IMR-90 (cell line): ENCODE results near the gene ZNF618. TPM values are rescaled to one million over a fixed set of nuclear protein-coding genes. Genes with fewer than 3 reads are reported as not detected.

Experiments
- ATAC-seq: fragments of 200-7000 bp; cut with Tn5 transposase; 2 replicates; pipeline ENCODE4 v1.9.1; 2020; ENCODE audit warnings: low read depth, mild to moderate bottlenecking, moderate library complexity
- BruUV-seq: library from RNA; stranded (reverse); fragments of 400-500 nt; replicated peaks from 2 replicates; lab custom pipeline; 2021; lab: Mats Ljungman, UMichigan
- CTCF ChIA-PET: fragments of 300-600 bp; formaldehyde crosslinking; extraction: SDS; loops from one replicate; lab custom pipeline; 2021; ENCODE audit warnings: antibody characterized with exemption; lab: Yijun Ruan, JAX
- POLR2A ChIA-PET: fragments of 300-600 bp; sonication (Branson Sonifier 250); formaldehyde crosslinking; loops from one replicate; lab custom pipeline; 2022; ENCODE audit warnings: antibody characterized with exemption; ENCODE audit not compliant: unreplicated experiment; lab: Charles Lee
- DNase-seq: peaks from one replicate; pipeline ENCODE4 v3.0.0; 2013
- H2AFZ ChIP-seq: replicated peaks from 2 replicates; pipeline ENCODE3; 2013; ENCODE audit warnings: low read length, mild to moderate bottlenecking; ENCODE audit not compliant: poor library complexity
- H2AK5ac ChIP-seq: 2 replicates; pipeline ENCODE4 v1.6.1; 2013; ENCODE audit warnings: low read depth, low read length, inconsistent platforms
- H2AK9ac ChIP-seq: replicated peaks from 2 replicates; pipeline ENCODE3; 2013; ENCODE audit warnings: mild to moderate bottlenecking, low read depth, low read length, moderate library complexity; ENCODE audit not compliant: poor library complexity
- H2BK120ac ChIP-seq: 2 replicates; pipeline ENCODE4 v1.6.1; 2013; ENCODE audit warnings: low read depth, low read length, inconsistent platforms
- H2BK15ac ChIP-seq: 3 replicates; pipeline ENCODE4 v1.6.1; 2013; ENCODE audit warnings: low read depth, low read length, inconsistent platforms
- H2BK20ac ChIP-seq: 2 replicates; pipeline ENCODE4 v1.6.1; 2013; ENCODE audit warnings: low read depth, mild to moderate bottlenecking, inconsistent platforms, low read length, moderate library complexity
- H2BK5ac ChIP-seq: 2 replicates; pipeline ENCODE4 v1.6.1; 2013; ENCODE audit warnings: mild to moderate bottlenecking, low read depth, low read length, inconsistent platforms; ENCODE audit not compliant: poor library complexity, severe bottlenecking
- H3K14ac ChIP-seq: replicated peaks from 2 replicates; pipeline ENCODE4 v1.6.1; 2013; ENCODE audit warnings: low read depth, low read length, inconsistent platforms
- H3K18ac ChIP-seq: 2 replicates; pipeline ENCODE4 v1.6.1; 2013; ENCODE audit warnings: low read depth, low read length, control low read depth
- H3K23ac ChIP-seq: 2 replicates; pipeline ENCODE4 v1.6.1; 2013; ENCODE audit warnings: low read depth, low read length, inconsistent platforms
- H3K27ac ChIP-seq: 2 replicates; pipeline ENCODE4 v1.5.1; 2013; ENCODE audit warnings: mild to moderate bottlenecking, control low read depth, low read length; ENCODE audit not compliant: insufficient read depth
- H3K27me3 ChIP-seq: 2 replicates; pipeline ENCODE4 v1.6.1; 2013; ENCODE audit warnings: low read length; ENCODE audit not compliant: control insufficient read depth, insufficient read depth
- H3K36me3 ChIP-seq: 2 replicates; pipeline ENCODE4 v1.6.1; 2013; ENCODE audit warnings: low read length, mixed read lengths; ENCODE audit not compliant: control insufficient read depth, insufficient read depth
- H3K4ac ChIP-seq: 2 replicates; pipeline ENCODE4 v1.6.1; 2013; ENCODE audit warnings: low read depth, low read length, inconsistent platforms
- H3K4me1 ChIP-seq: 2 replicates; pipeline ENCODE4 v1.6.1; 2013; ENCODE audit warnings: low read length, mixed read lengths; ENCODE audit not compliant: control insufficient read depth, insufficient read depth
- H3K4me2 ChIP-seq: 2 replicates; pipeline ENCODE4 v1.6.1; 2013; ENCODE audit warnings: low read depth, mild to moderate bottlenecking, control low read depth, low read length, moderate library complexity
- H3K4me3 ChIP-seq: 2 replicates; pipeline ENCODE4 v1.5.1; 2013; ENCODE audit warnings: low read depth, mild to moderate bottlenecking, control low read depth, low read length, moderate library complexity; ENCODE audit not compliant: insufficient read depth
- H3K56ac ChIP-seq: 2 replicates; pipeline ENCODE4 v1.6.1; 2013; ENCODE audit warnings: low read length, inconsistent platforms; ENCODE audit not compliant: insufficient read depth; ENCODE audit errors: extremely low read depth
- H3K79me1 ChIP-seq, 2 experiments: 2 replicates each; pipeline ENCODE4 v1.6.1; 2013; ENCODE audit warnings: low read length in 2 of 2, inconsistent platforms in 1 of 2, low read depth in 1 of 2
- H3K9ac ChIP-seq: 2 replicates; pipeline ENCODE4 v1.6.1; 2013; ENCODE audit warnings: low read depth, low read length, control low read depth
- H3K9me1 ChIP-seq: 2 replicates; pipeline ENCODE4 v1.6.1; 2013; ENCODE audit warnings: low read length, inconsistent platforms; ENCODE audit not compliant: insufficient read depth
- H3K9me3 ChIP-seq: 2 replicates; pipeline ENCODE4 v1.6.1; 2013; ENCODE audit warnings: low read length; ENCODE audit not compliant: control insufficient read depth, insufficient read depth
- H4K20me1 ChIP-seq: 2 replicates; pipeline ENCODE4 v1.6.1; 2013; ENCODE audit warnings: low read length, inconsistent platforms; ENCODE audit not compliant: insufficient read depth
- H4K5ac ChIP-seq: 2 replicates; pipeline ENCODE4 v1.6.1; 2013; ENCODE audit warnings: mild to moderate bottlenecking, low read depth, low read length, control low read depth
- H4K8ac ChIP-seq, 2 experiments: 2 replicates each; pipeline ENCODE4 v1.6.1; 2013; ENCODE audit warnings: low read depth in 2 of 2, low read length in 2 of 2, control low read depth in 1 of 2, inconsistent platforms in 1 of 2
- H4K91ac ChIP-seq: 2 replicates; pipeline ENCODE4 v1.6.1; 2013; ENCODE audit warnings: low read depth, low read length, inconsistent platforms; ENCODE audit not compliant: insufficient read depth
- BHLHE40 ChIP-seq: fragments of 150-350 bp; IDR thresholded peaks from 2 replicates; pipeline ENCODE4 v1.6.1; 2016; ENCODE audit warnings: mild to moderate bottlenecking, low read depth, low read length
- CEBPB ChIP-seq: IDR thresholded peaks from 2 replicates; pipeline ENCODE4 v1.6.1; 2012; ENCODE audit warnings: low read depth, low read length, improper control_type of control experiment
- CHD1 ChIP-seq: IDR thresholded peaks from 2 replicates; pipeline ENCODE4 v1.6.1; 2012; ENCODE audit warnings: low read depth, low read length, improper control_type of control experiment
- MAFK ChIP-seq: IDR thresholded peaks from 2 replicates; pipeline ENCODE4 v1.6.1; 2012; ENCODE audit warnings: low read depth, low read length, improper control_type of control experiment
- MXI1 ChIP-seq: IDR thresholded peaks from 2 replicates; pipeline ENCODE4 v1.6.1; 2012; ENCODE audit warnings: low read depth, mild to moderate bottlenecking, low read length, moderate library complexity, borderline replicate concordance
- POLR2A ChIP-seq: IDR thresholded peaks from 2 replicates; pipeline ENCODE4 v1.6.1; 2012; ENCODE audit warnings: mild to moderate bottlenecking, low read depth, low read length
- RAD21 ChIP-seq: IDR thresholded peaks from 2 replicates; pipeline ENCODE4 v1.6.1; 2012; ENCODE audit warnings: low read length, improper control_type of control experiment
- RCOR1 ChIP-seq: IDR thresholded peaks from 2 replicates; pipeline ENCODE4 v1.6.1; 2012; ENCODE audit warnings: mild to moderate bottlenecking, low read length, improper control_type of control experiment; ENCODE audit not compliant: insufficient replicate concordance
- SMC3 ChIP-seq: fragments of 150-350 bp; IDR thresholded peaks from 2 replicates; pipeline ENCODE4 v1.6.1; 2016; ENCODE audit warnings: low read depth, mild to moderate bottlenecking, antibody characterized with exemption, low read length, moderate library complexity
- WGBS, 2 experiments: methylation state at CpG; one replicate each; pipeline versions ENCODE4 v1.1.5 to v1.1.7; 2013; ENCODE audit warnings: missing lambda C conversion rate in 2 of 2; ENCODE audit not compliant: insufficient read length in 1 of 2; ENCODE audit errors: extremely low coverage in 2 of 2; 5-methylcytosine and 5-hydroxymethylcytosine counted together
- dilution Hi-C: fragments of 300-500 bp; cut with HindIII; formaldehyde crosslinking; loops from one replicate; pipeline ENCODE4 v1.14.3; 2018; ENCODE audit warnings: low sequenced_read_pairs; ENCODE audit not compliant: unreplicated experiment
- in situ Hi-C: fragments of 300-500 bp; cut with MboI; formaldehyde crosslinking; loops from 3 replicates; pipeline ENCODE4 v1.14.3; 2019; ENCODE audit warnings: low sequenced_read_pairs, inconsistent platforms, mixed read lengths
- intact Hi-C: fragments of 100-400 bp; cut with micrococcal nuclease; formaldehyde crosslinking; loops from 2 replicates; pipeline ENCODE4 v1.10.0; 2022
- polyA plus RNA-seq, 3 experiments: library from polyadenylated mRNA; depleted of rRNA; stranded (reverse); fragments of >200 nt; gene quantifications; 2 replicates each; pipeline ENCODE4 v1.2.3, GENCODE V29; 2012; ENCODE audit warnings: low replicate concordance in 1 of 3
- total RNA-seq: library from RNA; depleted of rRNA; stranded (reverse); fragments of >200 nt; gene quantifications from 2 replicates; pipeline ENCODE4 v1.2.3, GENCODE V29; 2012
- TF ChIP-seq, protein P1 (sequence below): conservative IDR thresholded peaks from 2 replicates; pipeline ENCODE4 v1.5.1; 2012; ENCODE audit warnings: mild to moderate bottlenecking, low read depth, low read length, improper control_type of control experiment
- TF ChIP-seq, protein P2 (sequence below): fragments of 150-350 bp; IDR thresholded peaks from 2 replicates; pipeline ENCODE4 v1.6.1; 2016; ENCODE audit warnings: low read depth, mild to moderate bottlenecking, low read length, moderate library complexity, borderline replicate concordance
- TF ChIP-seq, protein P3 (sequence below): fragments of 150-350 bp; IDR thresholded peaks from 2 replicates; pipeline ENCODE4 v1.6.1; 2017; ENCODE audit warnings: mild to moderate bottlenecking, antibody characterized with exemption, low read length, low read depth

The ZNF618 gene
- total and polyA plus RNA-seq, 2 of the 4 experiments (the other 2 are of a cell fraction), result 8.2 to 9.4 TPM

DNA sequence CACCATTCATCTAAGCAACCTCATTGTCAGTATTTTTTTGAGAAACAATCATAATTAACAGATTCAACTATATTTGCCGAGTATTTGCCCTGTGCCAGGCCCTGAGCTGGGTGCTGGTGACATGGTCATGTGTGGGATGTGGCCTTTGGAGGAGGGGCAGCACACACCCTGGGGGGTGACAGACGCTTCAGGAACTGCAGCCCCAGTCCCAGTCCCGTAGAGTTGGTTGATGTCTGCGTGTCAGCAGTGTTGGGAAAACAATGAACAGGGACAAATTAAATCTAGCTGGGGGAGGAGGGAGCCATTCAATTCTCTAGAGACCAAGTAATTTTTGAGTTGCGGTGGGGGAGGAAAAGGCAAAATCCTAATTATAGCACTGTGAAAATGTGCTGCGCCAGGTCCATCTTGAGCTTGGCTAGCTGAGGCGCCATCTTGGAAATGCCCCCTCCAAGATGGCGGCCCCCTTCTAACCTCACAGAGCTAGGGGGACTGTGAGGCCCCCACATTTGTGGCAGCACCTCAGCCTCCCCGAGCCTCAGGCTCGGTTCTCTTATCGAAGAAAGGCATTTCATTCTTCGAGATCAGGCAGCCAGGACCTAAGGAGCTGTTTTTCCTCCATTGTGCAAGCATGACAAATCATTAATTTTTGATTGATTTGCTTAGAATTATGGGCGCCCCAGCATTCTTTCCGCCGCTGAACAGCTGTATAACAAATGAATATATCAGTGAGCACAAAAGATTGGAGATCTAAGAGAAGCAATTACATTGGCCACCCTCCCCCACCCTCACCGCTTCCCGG, 87.8 kb downstream of the ZNF618 start:
- Histone ChIP-seq H3K27ac (no peak overlapping the region), H3K9me3 (no peaks in the 10 kb centered on the region), H3K14ac (no peak overlapping the region), H3K36me3 (peaks cover 7% of the 10 kb centered on the region; the same call in 1 of the 2 replicates), H3K27me3 (no peaks in the 10 kb centered on the region), H3K9me1 (peaks cover 24% of the 10 kb centered on the region), H2BK5ac (no peak overlapping the region), H2AK9ac (no peak overlapping the region), H2BK120ac (no peak overlapping the region), H3K4ac (no peak overlapping the region), H3K79me1 (peaks cover 61 to 82% of the 10 kb centered on the region in 2 experiments), H4K20me1 (no peaks in the 10 kb centered on the region), H3K18ac (no peak overlapping the region), H3K9ac (no peak overlapping the region), H2BK20ac (no peak overlapping the region), H2AK5ac (no peak overlapping the region), H2BK15ac (no peak overlapping the region), H4K5ac (no peak overlapping the region), H3K4me2 (no peak overlapping the region), H3K4me3 (no peak overlapping the region), H3K4me1 (peaks cover 8% of the 10 kb centered on the region), H3K23ac (no peak overlapping the region), H4K91ac (no peak overlapping the region), H3K56ac (no peak overlapping the region), H4K8ac (no peak overlapping the region), H2AFZ (no peak overlapping the region)
- ChIA-PET POLR2A (no interaction called here), CTCF (interaction anchor here (1.0 to 1.2 kb wide), 2 partner anchors 16 to 118 kb away, joined by 3 to 5 read pairs; no protein-coding TSS in a partner anchor)
- ATAC-seq (no peak), DNase-seq (no peak)
- no TSS peak for BruUV-seq
- TF ChIP-seq SMC3 (no peak), CHD1 (no peak), BHLHE40 (no peak), MAFK (no peak), RAD21 (no peak), CEBPB (no peak), RCOR1 (no peak), POLR2A (no peak), MXI1 (no peak)
- TF ChIP-seq, protein P1, sequence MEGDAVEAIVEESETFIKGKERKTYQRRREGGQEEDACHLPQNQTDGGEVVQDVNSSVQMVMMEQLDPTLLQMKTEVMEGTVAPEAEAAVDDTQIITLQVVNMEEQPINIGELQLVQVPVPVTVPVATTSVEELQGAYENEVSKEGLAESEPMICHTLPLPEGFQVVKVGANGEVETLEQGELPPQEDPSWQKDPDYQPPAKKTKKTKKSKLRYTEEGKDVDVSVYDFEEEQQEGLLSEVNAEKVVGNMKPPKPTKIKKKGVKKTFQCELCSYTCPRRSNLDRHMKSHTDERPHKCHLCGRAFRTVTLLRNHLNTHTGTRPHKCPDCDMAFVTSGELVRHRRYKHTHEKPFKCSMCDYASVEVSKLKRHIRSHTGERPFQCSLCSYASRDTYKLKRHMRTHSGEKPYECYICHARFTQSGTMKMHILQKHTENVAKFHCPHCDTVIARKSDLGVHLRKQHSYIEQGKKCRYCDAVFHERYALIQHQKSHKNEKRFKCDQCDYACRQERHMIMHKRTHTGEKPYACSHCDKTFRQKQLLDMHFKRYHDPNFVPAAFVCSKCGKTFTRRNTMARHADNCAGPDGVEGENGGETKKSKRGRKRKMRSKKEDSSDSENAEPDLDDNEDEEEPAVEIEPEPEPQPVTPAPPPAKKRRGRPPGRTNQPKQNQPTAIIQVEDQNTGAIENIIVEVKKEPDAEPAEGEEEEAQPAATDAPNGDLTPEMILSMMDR, result no peak
- TF ChIP-seq, protein P2, sequence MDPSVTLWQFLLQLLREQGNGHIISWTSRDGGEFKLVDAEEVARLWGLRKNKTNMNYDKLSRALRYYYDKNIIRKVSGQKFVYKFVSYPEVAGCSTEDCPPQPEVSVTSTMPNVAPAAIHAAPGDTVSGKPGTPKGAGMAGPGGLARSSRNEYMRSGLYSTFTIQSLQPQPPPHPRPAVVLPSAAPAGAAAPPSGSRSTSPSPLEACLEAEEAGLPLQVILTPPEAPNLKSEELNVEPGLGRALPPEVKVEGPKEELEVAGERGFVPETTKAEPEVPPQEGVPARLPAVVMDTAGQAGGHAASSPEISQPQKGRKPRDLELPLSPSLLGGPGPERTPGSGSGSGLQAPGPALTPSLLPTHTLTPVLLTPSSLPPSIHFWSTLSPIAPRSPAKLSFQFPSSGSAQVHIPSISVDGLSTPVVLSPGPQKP, result no peak
- TF ChIP-seq, protein P3, sequence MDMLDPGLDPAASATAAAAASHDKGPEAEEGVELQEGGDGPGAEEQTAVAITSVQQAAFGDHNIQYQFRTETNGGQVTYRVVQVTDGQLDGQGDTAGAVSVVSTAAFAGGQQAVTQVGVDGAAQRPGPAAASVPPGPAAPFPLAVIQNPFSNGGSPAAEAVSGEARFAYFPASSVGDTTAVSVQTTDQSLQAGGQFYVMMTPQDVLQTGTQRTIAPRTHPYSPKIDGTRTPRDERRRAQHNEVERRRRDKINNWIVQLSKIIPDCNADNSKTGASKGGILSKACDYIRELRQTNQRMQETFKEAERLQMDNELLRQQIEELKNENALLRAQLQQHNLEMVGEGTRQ, result no peak
- dilution Hi-C loops (no loop called here), intact Hi-C loops (loop anchor here (1.0 to 5.0 kb wide), 2 partner anchors 87 to 157 kb away; partner anchors contain the start of gene ZNF618), in situ Hi-C loops (no loop called here)
- 88% methylated on average over 7 of the region's 17 CpGs; no CpG with 5 or more reads in 1 of the 2 experiments for WGBS, 2 experiments
